ENCODE data around the gene NR1D2. TPM values are rescaled to one million over a fixed set of nuclear protein-coding genes. Genes with fewer than 3 reads are reported as not detected.

NR1D2 gene
- total RNA-seq, 1 donor from 2014 or later: 31.0 TPM

GRCh38 chr3:23926246-23926645 lies 18.8 kb upstream of the NR1D2 start:
- intact Hi-C loops (cut with DNase I): no loop called here
- no peak for DNase-seq (ENCODE audit: low spot score)

DNA sequence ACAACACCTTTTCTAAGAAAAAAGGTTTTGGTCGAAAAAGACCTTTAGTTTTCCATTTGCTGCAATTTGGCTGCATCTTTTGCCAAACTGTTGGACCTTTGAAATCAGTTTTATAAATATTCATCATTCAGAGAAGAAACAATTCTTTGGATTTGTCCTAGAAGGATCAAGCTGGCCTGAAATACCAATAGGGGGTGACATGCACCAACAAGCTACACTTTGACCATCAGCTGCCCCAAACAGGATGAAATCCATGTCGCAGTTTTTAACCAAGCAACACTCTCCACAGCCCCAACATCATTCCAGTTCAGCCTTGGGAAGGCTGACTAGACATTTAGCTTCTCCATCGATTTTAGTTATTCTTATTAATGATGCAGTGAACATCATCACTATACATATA lies 18.4 kb upstream of the NR1D2 start:
- no peak for DNase-seq (ENCODE audit: low spot score)
- intact Hi-C loops (cut with DNase I): no loop called here

- intact Hi-C loops (cut with DNase I): no loop called here
Measured at GRCh38 chr3:23928524-23928923, 16.6 kb upstream of the NR1D2 start.

GRCh38 chr3:23931597-23931996 lies 13.5 kb upstream of the NR1D2 start:
- intact Hi-C loops (cut with DNase I): no loop called here
- DNase-seq (ENCODE audit: low spot score): no peak

More at GRCh38 chr3:23928524-23928923, 16.6 kb upstream of the NR1D2 start:
- no peak for DNase-seq (ENCODE audit: low spot score)

- intact Hi-C loops (cut with DNase I): no loop called here
- no peak for DNase-seq (ENCODE audit: low spot score)
Measured at GRCh38 chr3:23932571-23932970, 12.5 kb upstream of the NR1D2 start.

GRCh38 chr3:23934253-23934652 lies 10.8 kb upstream of the NR1D2 start:
- intact Hi-C loops (cut with DNase I): no loop called here
- no peak for DNase-seq (ENCODE audit: low spot score)

DNA sequence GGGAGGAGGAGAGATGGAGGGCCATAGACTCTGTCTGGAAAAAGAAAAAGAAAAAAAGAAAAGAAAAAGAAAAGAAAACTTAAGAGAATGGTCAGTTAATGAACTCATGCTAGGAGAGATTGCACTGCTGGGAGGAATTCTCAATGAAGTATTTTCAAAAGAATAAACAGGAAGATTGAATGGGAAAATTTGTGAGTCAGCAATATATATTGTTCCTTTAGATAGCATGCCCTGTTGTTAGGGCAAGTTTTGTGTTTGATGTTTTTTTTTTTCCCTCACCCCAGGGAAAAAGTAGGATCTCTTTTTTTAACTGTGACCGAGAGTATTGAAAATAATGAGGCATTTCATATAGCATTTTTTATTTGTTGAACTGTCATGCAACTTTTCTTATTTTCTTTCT lies 7.8 kb upstream of the NR1D2 start:
- intact Hi-C loops (cut with DNase I): no loop called here
- DNase-seq (ENCODE audit: low spot score): no peak

DNA sequence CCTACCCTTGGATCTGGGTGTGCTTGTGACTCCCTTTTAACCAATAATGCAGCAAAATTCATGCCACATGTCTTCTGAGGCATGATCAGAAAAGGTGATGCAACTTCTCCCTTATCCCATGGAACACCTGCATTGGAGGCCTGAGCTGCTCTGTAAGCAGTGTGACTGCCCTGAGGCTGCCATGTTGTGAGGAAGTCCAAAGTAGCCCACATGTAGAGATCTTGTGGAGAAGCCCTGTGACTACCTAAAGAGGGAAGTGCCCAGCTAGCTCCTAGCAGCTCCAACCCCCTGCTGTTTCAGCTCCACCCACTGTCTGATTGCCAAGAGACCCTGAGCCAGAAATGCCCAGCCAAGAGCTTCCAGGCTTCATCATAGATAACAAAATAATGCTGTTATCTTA lies 6.4 kb upstream of the NR1D2 start:
- intact Hi-C loops (cut with DNase I): no loop called here

GRCh38 chr3:23940775-23941174 lies 4.3 kb upstream of the NR1D2 start:
- intact Hi-C loops (cut with DNase I): no loop called here
- no peak for DNase-seq (ENCODE audit: low spot score)

More for the DNA sequence above, 6.4 kb upstream of the NR1D2 start:
- DNase-seq (ENCODE audit: low spot score): no peak

DNA sequence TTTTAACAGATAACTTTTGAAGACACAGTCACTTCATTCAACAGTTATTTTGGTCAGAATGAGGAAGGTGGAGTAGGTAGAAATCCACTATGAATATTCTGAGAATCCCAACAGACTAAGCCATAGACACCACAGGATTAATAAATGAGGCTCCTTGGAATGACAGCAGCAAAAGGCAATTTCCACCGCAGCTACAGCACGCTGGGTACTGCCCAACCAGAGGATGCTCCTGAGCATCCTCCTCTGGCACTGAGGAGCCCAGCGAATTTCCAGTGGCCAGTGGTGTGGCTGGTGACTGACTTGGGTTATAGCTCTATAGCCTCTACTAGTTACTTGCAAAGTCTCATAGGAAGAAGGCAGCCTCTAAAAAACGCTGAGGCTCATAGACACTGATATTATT lies 3.6 kb upstream of the NR1D2 start:
- DNase-seq (ENCODE audit: low spot score): no peak
- intact Hi-C loops (cut with DNase I): no loop called here

DNA sequence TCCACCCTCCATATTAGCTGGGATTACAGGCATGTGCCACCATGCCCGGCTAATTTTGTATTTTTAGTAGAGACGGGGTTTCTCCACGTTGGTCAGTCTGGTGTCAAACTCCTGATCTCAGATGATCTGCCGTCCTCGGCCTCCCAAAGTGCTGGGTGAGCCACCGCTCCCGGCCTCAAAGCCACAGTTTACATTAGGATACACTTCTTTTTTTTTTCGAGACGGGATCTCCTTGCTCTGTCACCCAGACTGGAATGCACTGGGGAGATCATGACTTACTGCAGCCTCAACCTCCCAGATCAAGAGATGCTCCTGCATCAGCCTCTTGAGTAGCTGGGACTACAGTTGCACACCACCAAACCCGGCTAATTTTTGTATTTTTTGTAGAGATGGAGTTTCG lies 2.5 kb upstream of the NR1D2 start:
- intact Hi-C loops (cut with DNase I): no loop called here
- DNase-seq (ENCODE audit: low spot score): no peak

DNA sequence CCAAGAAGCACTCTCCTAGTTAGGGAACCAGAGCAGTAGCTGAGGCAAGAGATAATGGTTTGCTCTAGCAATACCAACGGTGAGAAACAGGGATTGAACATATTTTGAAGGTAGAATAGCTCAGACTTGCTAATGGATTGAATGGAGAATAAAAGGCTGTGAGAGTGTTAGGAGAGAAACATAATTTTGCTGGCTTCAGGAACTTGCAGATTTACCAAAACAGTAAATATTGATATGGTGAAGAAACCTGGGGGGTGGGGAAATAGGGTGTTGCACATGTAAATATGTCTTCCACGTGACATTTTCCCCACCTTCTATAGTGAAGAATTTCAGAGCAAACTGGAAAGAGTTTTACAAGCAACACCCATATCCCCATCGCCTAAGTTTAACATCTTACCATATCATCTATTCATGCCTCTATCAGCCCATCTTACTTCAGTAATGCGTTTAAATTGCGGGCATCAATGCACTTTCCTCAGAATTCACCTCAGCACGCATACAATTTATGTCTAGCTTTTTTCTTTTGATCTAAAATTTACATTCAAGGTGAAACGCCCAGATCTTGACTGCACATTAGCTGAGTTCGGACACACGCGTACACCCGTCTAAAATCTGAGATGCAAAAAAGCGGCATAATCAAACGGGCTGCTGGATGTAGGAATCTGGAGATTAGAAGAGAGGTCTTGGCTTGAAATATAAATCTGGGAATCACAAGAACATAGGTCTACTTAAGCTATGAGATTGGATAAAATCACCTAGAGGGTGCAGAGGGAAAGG lies 891 bp upstream of the NR1D2 start:
- no peak for DNase-seq (ENCODE audit: low spot score)
- intact Hi-C loops (cut with DNase I): no loop called here

DNA sequence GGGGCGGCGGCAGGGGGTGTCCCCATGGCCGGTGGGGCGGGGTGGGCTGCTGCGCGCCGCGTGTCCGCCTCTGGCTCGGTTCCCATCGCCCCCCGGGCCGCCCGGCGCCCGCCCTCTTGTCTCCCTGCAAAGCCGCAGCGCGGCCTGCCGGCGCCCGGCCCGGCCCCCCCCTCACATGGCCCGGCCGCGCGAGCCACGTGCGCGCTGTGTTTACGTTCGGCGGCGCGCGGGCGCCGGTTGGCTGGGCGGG lies 502 bp downstream of the NR1D2 start:
- DNase-seq (ENCODE audit: low spot score): no peak
- intact Hi-C loops (cut with DNase I): loop anchor here (1.0 to 5.0 kb wide), 2 partner anchors 28 to 47 kb away; partner anchors contain the start of gene RPL15

DNA sequence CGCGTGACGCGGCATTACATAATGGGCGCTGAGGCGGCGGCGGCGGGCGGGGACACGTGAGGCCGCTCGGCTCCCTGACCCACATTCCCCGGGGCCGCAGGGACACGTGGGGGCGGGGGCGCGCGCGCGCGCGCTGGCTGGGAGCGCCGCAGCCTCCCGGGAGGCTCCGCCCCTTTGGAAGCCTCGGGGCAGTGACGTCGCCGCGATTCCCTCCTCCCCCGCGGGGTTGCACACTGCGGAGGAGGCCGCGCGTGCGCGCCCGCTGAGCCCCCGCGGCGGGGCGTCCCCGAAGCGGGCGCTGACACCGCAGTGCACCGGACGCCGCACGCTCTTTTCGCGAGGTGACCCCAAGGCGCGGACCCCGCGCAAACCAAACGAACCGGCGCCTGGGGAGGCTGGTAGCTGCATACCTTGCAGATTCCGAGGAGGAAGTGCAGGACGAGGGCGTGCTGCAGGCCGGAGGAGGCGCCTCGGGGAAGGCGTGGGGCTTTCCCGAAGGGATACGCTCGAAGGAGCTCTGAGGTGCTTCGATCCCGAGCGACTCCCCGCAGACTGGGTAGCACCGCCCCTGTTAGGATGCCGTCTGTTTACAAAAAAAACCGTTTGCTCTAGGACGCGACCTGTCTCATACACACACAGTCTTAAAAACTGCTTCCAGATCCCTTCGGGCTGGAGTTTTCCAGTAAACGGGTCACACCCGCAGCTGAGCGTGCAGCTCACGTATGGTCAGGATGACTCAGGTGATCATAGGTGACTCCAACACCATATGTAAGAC lies 1.0 kb downstream of the NR1D2 start:
- intact Hi-C loops (cut with DNase I): loop anchor here (1.0 to 5.0 kb wide), 2 partner anchors 29 to 46 kb away; partner anchors contain the start of gene RPL15
- peak; percentile 99 for DNase-seq (ENCODE audit: low spot score)

- intact Hi-C loops (cut with DNase I): loop anchor here (5.0 kb wide), 1 partner anchor 44 kb away; no protein-coding TSS in a partner anchor
- DNase-seq (ENCODE audit: low spot score): no peak
Measured at GRCh38 chr3:23948761-23949160, 3.7 kb downstream of the NR1D2 start.

DNA sequence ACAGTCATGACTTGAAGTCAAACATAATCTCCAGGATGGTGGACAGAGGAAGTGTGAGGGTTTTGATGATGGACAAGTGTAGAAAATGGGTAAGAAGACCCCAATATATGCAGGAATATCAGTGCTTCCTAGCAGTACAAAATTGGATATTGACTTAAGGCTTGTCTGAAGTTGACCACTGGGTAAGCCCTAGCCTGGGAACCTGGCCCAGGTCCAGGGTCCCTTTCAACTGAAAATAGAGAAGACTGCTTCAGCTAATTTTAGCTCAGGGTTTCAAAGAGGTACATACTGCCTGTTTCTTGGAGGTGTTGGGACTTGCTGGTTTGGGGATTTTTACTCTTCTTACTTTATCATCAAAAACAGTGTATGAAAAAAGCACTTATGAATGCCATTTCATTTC lies 4.7 kb downstream of the NR1D2 start:
- no peak for DNase-seq (ENCODE audit: low spot score)
- intact Hi-C loops (cut with DNase I): loop anchor here (5.0 kb wide), 1 partner anchor 43 kb away; no protein-coding TSS in a partner anchor

DNA sequence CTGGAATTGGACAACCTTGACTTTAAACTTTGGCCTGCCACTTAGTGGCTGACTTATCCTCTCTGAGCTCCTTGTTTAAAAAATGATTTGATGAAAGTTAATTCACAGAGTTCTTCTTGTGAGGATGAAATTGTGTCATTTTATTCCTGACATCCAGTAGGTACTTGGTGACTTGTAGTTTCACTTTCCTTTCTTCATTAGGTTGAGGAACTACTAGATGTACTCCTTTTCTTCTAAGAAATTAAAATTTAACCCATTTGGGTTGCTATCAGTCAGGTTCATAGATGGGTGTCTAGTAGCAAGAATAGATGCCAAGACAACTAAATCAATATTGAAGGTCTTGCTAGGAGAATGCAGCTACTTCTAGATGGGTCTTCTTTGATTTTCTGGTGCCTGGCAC lies 5.2 kb downstream of the NR1D2 start:
- DNase-seq (ENCODE audit: low spot score): no peak
- intact Hi-C loops (cut with DNase I): no loop called here

DNA sequence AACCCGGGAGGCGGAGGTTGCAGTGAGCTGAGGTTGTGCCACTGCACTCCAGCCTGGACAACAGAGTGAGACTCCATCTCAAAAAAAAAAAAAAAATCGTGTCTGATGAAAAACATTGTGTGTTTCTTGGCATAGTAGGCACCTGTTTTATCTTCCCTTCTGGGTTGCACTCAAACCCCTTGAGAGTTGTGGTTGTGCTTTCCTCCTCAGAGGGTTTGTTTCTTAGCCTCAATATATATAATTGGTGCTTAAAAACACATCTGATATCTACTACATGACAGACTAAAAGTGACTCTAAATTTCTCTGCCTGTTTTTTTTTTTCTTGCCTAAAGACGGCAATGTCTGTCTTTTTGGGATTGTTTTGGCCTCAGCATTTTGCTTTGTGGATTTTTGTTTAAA lies 7.6 kb downstream of the NR1D2 start:
- no peak for DNase-seq (ENCODE audit: low spot score)
- intact Hi-C loops (cut with DNase I): no loop called here

GRCh38 chr3:23953523-23953922 lies 8.4 kb downstream of the NR1D2 start:
- intact Hi-C loops (cut with DNase I): no loop called here
- no peak for DNase-seq (ENCODE audit: low spot score)

DNA sequence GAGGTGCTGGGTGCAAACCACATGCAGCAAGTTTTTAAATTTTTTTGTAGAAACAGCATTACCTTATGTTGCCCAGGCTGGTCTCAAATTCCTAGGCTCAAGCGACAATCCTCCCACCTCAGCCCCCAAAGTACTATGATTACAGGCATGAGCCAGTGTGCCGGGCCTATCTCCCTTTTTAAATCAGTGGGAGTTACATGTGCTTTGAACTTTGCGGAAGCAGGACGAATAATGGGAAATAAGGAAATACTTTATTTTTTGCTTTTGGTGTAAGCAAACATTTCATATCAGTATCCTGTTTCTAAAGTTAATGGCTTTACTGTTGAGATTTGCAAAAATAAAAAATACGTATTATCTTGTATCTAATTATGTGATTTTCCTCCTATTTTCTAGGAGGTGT lies 9.1 kb downstream of the NR1D2 start:
- intact Hi-C loops (cut with DNase I): no loop called here
- no peak for DNase-seq (ENCODE audit: low spot score)

- intact Hi-C loops (cut with DNase I): no loop called here
- DNase-seq (ENCODE audit: low spot score): no peak
Measured at GRCh38 chr3:23956701-23957100, 11.6 kb downstream of the NR1D2 start.

All from cardiac septum (tissue), 1 donor.